GM19324 (cell line): ENCODE measurements around the gene UCMA.
"Not testable (repeated sequence)": the region's sequence is repeated elsewhere in the genome, so short reads cannot be mapped to it uniquely, and the experiment has no call there.

Source experiments
- ATAC-seq: cut with Tn5 transposase; IDR thresholded peaks from one replicate; pipeline ENCODE4 v1.9.1; 2021; ENCODE audit warnings: mild to moderate bottlenecking, moderate library complexity; ENCODE audit not compliant: unreplicated experiment, low FRiP score

Gene UCMA

GRCh38 chr10:13234172-13234571 is at the start of gene UCMA:
Gene UCMA (minus strand): TSS chr10:13234374. CDS start chr10:13234258, 116 bp downstream.
- ATAC-seq = no peak

- not testable (repeated sequence) for ATAC-seq
Measured at GRCh38 chr10:13282348-13282747, 48.2 kb upstream of the UCMA start.

- ATAC-seq = no peak
Measured at GRCh38 chr10:13276749-13277365, 42.7 kb upstream of the UCMA start.

GRCh38 chr10:13276146-13276545 is 42.0 kb upstream of the UCMA start:
- ATAC-seq = not testable (repeated sequence)

GRCh38 chr10:13272164-13272571 is 38.0 kb upstream of the UCMA start:
- ATAC-seq = no peak

GRCh38 chr10:13271552-13272163 is 37.5 kb upstream of the UCMA start:
- peak; percentile 63 for ATAC-seq

GRCh38 chr10:13270877-13271551 is 36.8 kb upstream of the UCMA start:
- ATAC-seq = no peak

- ATAC-seq = no peak
Measured at GRCh38 chr10:13268841-13269240, 34.7 kb upstream of the UCMA start.

GRCh38 chr10:13268310-13268709 is 34.1 kb upstream of the UCMA start:
- no peak for ATAC-seq

GRCh38 chr10:13263591-13263990 is 29.4 kb upstream of the UCMA start:
- ATAC-seq = no peak

GRCh38 chr10:13262433-13262832 is 28.3 kb upstream of the UCMA start:
- ATAC-seq = no peak

GRCh38 chr10:13257621-13258140 is 23.5 kb upstream of the UCMA start:
- no peak for ATAC-seq

- ATAC-seq = no peak
Measured at GRCh38 chr10:13256627-13257026, 22.5 kb upstream of the UCMA start.

GRCh38 chr10:13253726-13254125 is 19.6 kb upstream of the UCMA start:
- no peak for ATAC-seq

GRCh38 chr10:13247784-13248183 is 13.6 kb upstream of the UCMA start:
- ATAC-seq = no peak

GRCh38 chr10:13247246-13247645 is 13.1 kb upstream of the UCMA start:
- no peak for ATAC-seq

GRCh38 chr10:13242260-13242659 is 8.1 kb upstream of the UCMA start:
- not testable (repeated sequence) for ATAC-seq

- ATAC-seq = no peak
Measured at GRCh38 chr10:13241613-13242012, 7.4 kb upstream of the UCMA start.

GRCh38 chr10:13239923-13240322 is 5.7 kb upstream of the UCMA start:
- ATAC-seq = no peak

- ATAC-seq = no peak
Measured at GRCh38 chr10:13238271-13239077, 4.3 kb upstream of the UCMA start.

- no peak for ATAC-seq
Measured at GRCh38 chr10:13236638-13237037, 2.5 kb upstream of the UCMA start.
